GM12864 (cell line): ENCODE measurements around the gene BRAF.
A peak's percentile ranks its signal among the peaks of the same experiment; 100 is the strongest.

Experiments used
- DNase-seq: peaks from one replicate; pipeline ENCODE4 v3.0.0-alpha.2; 2011; ENCODE audit warnings: low read depth
- H3K4me3 ChIP-seq: 2 replicates; pipeline ENCODE4 v1.5.1; 2011; ENCODE audit warnings: mild to moderate bottlenecking, low read depth, low read length, control low read depth
- TF ChIP-seq, protein P1 (sequence below): IDR thresholded peaks from 2 replicates; pipeline ENCODE4 v1.5.1; 2011; ENCODE audit warnings: low read depth, mild to moderate bottlenecking, moderate library complexity, low read length, control low read depth, inconsistent platforms; ENCODE audit errors: missing control alignments

Gene BRAF

DNA sequence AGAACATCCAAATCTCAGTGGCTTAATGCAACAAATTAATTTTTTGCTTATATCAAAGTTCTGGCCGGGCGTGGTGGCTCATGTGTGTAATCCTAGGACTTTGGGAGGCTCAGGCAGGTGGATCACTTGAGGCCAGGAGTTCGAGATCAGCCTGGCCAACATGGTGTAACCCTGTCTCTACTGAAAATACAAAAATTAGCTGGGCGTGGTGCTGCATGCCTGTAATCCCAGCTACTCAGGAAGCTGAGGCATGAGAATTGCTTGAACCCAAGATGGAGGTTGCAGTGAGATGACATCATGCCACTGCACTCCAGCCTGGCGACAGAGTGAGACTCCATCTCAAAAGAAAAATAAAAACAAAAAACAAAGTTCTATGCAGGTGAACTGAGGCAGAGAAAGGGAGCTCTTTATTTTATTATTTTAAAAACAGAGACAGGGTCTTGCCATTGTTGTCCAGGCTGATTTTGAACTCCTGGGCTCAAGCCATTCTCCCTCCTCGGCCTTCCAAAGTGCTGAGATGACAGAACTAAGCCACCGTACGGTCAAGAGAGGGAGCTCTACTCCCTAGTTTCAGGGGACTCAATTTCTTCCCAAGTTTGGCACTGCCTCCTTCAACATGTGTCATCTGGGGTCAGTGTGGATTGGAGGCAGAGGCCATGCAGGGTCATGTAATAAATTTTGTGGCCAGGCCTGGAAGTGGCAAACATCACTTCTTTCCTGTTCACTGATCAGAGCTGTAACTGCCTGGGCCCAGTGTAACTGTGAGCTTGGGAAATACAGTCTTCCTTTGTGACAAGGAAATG lies 249.6 kb downstream of the BRAF start:
- TF ChIP-seq, protein P1, sequence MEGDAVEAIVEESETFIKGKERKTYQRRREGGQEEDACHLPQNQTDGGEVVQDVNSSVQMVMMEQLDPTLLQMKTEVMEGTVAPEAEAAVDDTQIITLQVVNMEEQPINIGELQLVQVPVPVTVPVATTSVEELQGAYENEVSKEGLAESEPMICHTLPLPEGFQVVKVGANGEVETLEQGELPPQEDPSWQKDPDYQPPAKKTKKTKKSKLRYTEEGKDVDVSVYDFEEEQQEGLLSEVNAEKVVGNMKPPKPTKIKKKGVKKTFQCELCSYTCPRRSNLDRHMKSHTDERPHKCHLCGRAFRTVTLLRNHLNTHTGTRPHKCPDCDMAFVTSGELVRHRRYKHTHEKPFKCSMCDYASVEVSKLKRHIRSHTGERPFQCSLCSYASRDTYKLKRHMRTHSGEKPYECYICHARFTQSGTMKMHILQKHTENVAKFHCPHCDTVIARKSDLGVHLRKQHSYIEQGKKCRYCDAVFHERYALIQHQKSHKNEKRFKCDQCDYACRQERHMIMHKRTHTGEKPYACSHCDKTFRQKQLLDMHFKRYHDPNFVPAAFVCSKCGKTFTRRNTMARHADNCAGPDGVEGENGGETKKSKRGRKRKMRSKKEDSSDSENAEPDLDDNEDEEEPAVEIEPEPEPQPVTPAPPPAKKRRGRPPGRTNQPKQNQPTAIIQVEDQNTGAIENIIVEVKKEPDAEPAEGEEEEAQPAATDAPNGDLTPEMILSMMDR = peak; percentile 11
- no peak for DNase-seq
- no peak overlapping the region for H3K4me3 ChIP-seq

DNA sequence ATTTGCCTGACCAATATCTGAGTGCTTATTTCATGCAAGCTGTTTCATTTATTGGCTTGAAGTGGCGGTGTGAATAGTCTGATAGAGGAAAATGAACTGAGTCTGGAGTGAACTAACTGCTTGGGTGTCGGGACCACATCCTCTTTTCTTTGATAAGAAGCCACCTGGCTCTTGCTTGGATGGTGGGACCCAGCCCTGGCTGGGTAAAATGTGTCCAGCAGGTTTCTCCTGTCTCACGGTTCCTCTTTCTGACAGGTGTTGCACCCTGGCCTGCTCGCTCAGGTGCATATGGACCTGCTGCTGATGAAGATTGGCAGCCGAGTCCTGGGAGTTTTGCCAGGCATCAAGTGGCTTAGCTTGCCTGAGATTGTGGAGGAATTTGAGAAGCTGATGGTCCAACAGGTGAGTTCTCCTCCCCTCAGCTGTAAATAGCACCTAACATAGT lies 250.4 kb downstream of the BRAF start:
- TF ChIP-seq, protein P1 = no peak
- H3K4me3 ChIP-seq = peak overlapping the region; percentile 66
- peak; percentile 47 for DNase-seq

DNA sequence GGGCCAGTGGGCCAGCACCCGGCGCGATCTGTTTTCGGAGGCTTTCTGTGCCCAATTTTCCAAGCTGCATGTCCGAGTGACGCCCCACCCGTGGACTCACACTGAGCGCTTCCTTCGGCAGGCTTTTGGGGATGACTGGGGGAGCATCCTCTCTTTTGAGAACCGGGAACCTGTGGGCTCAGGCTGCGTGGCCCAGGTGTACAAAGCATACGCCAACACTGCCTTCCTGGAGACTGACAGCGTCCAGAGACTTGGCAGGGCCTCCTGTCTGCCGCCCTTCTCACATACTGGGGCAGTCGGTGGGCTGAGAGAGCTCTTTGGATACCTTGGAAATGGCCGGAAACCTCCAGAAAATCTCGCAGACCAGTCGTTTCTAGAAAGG lies 251.0 kb downstream of the BRAF start:
- TF ChIP-seq, protein P1 = no peak
- H3K4me3 ChIP-seq = peak overlapping the region; percentile 66
- no peak for DNase-seq

DNA sequence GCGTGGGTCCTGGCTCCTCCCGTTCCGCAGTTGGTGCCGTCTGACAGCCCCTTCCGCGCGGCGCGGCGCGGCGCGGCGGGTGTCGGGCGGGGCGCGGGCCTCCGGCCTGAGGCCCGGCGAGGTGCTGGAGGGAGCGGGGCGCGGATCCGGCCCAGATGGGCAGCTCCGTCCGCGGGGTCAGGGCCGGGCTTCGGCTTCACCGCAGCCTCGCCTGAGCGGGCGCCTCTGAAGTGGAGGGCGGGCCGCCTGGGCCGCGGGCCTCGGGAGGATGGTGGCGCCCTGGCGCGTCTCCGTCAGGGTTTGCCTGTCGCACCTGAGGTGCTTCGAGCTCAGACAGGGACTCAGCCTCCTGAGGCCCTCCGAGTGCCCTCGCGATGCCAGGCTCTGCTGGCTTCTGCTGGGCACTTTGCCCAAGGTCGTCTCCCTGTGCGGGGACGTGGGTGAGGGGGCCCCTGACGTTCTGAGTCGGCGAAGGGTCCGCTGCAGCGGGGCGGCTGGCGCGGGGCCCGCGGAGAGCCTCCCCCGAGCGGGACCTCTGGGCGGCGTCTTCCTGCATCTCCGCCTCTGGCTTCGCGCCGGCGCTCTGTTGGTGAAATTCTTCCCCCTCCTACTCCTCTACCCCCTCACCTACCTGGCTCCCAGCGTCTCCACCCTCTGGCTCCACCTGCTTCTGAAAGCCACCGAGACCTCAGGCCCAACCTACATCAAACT lies 251.5 kb downstream of the BRAF start:
- TF ChIP-seq, protein P1 = no peak
- DNase-seq = no peak
- H3K4me3 ChIP-seq = peak overlapping the region; percentile 66

DNA sequence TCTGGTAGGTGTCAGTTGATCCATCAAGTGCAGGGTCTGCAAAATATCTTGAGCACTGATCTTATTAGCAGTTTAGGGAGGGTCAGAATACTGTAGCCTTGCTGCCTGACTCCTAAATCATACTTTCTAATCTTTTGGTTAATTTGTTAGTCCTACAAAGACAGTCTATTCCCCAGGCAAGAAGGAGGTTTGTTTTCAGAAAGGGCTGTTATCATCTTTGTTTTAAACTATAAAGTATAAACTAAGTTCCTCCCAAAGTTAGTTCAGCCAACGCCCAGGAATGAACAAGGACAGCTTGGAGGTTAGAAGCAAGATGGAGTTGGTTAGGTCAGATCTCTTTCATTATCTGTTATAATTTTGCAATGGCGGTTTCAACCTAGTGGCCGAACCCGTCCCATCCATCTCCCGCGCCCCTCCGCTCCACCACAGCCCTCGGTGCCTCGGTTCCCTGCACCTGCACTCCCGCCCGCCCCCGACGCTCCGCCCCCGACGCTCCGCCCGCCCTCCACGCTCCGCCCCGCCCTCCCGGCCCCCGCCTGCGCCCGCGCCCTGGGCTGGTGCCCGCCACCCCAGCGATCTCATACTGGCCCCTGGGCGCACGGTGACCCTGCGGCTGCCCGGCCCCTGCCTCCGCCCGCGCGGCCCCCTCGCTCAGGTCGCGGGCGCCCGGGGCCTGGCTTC lies 252.2 kb downstream of the BRAF start, which contains the start of gene ADCK2:
ADCK2 (plus strand) TSS at position 564 of the 681 bp plus-strand sequence. CDS start 386 bp downstream, outside the sequence.
- TF ChIP-seq, protein P1 = no peak
- DNase-seq = no peak
- peak within 1 kb of the TSS; percentile 66 for H3K4me3 ChIP-seq

DNA sequence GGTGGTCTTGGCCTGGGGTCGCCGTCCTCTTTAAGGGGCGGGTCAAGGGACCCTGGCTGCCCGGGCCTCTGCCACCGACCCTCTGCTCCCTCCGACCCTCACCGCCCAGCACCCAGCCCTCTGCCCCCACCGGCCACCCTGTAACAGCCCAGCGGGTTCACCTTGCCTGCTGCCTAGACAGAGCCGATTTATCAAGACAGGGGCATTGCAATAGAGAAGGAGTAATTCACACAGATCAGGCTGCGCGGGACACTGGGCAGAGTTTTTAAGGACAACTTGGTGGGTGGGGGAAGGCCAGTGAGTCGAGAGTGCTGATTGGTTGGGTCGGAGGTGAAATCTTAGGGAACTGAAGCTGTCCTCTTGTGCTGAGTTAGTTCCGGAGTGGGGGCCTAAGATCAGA lies 252.8 kb downstream of the BRAF start:
- TF ChIP-seq, protein P1 = no peak
- no peak for DNase-seq
- H3K4me3 ChIP-seq = no peak overlapping the region
